Suprapubic skin (tissue), 4 donors: ENCODE measurements around the gene SPECC1L.
"Not testable (repeated sequence)": the region's sequence is repeated elsewhere in the genome, so short reads cannot be mapped to it uniquely, and the experiment has no call there.

Experiments
- CTCF ChIP-seq, 2 donors: fragments of 200-600 bp in 1 of 2; fragments of 450-650 bp in 1 of 2; sonication (generic) in 1 of 2; IDR thresholded peaks; one replicate each; pipeline ENCODE4 v1.5.1; 2016 to 2019; ENCODE audit warnings: antibody characterized with exemption in 2 of 2, mild to moderate bottlenecking in 1 of 2, moderate library complexity in 1 of 2
- EP300 ChIP-seq: sonication (generic); formaldehyde crosslinking; IDR thresholded peaks from one replicate; pipeline ENCODE4 v1.6.1; 2017; ENCODE audit warnings: antibody characterized with exemption
- POLR2A ChIP-seq, 2 donors: fragments of 450-650 bp; IDR thresholded peaks; one replicate each; pipeline ENCODE4 v1.6.1; 2017; ENCODE audit warnings: antibody characterized with exemption in 2 of 2, mild to moderate bottlenecking in 2 of 2, moderate library complexity in 2 of 2
- POLR2AphosphoS5 ChIP-seq, 3 donors: sonication (generic); formaldehyde crosslinking; IDR thresholded peaks; one replicate each; pipeline ENCODE4 v1.6.1; 2017; ENCODE audit warnings: antibody characterized with exemption in 3 of 3

DNA sequence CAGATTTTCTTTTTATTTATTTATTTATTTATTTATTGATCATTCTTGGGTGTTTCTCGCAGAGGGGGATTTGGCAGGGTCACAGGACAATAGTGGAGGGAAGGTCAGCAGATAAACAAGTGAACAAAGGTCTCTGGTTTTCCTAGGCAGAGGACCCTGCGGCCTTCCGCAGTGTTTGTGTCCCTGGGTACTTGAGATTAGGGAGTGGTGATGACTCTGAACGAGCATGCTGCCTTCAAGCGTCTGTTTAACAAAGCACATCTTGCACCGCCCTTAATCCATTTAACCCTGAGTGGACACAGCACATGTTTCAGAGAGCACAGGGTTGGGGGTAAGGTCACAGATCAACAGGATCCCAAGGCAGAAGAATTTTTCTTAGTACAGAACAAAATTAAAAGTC lies 45.6 kb downstream of the SPECC1L start:
- TF ChIP-seq POLR2AphosphoS5 (IDR thresholded peaks at IDR 0.05); POLR2A (IDR thresholded peaks at IDR 0.05); CTCF (IDR thresholded peaks at IDR 0.05); EP300: not testable (repeated sequence)
